ENCODE results near the gene CNR1.

DNA sequence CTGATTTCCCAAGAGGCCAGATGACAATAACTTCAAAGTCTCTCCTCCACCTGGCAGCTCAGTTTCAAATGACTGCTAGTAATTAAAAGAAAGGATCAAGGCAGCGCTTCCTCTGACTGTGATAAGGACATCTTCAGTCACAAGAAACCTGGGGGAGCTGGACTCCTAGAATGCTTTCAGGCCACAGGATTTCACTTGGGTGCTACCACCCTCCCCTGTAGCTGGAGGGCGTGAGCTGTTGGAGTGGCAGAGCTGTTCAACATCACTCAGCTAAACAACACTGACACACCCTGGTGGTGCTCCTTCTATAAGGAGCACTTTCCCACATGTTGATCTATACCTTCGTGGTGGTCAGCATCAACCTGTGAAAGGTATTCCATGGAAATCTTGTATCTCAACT, 2.2 kb upstream of the CNR1 start:
- TF ChIP-seq, protein P1, sequence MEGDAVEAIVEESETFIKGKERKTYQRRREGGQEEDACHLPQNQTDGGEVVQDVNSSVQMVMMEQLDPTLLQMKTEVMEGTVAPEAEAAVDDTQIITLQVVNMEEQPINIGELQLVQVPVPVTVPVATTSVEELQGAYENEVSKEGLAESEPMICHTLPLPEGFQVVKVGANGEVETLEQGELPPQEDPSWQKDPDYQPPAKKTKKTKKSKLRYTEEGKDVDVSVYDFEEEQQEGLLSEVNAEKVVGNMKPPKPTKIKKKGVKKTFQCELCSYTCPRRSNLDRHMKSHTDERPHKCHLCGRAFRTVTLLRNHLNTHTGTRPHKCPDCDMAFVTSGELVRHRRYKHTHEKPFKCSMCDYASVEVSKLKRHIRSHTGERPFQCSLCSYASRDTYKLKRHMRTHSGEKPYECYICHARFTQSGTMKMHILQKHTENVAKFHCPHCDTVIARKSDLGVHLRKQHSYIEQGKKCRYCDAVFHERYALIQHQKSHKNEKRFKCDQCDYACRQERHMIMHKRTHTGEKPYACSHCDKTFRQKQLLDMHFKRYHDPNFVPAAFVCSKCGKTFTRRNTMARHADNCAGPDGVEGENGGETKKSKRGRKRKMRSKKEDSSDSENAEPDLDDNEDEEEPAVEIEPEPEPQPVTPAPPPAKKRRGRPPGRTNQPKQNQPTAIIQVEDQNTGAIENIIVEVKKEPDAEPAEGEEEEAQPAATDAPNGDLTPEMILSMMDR (IDR thresholded peaks at IDR 0.05; ENCODE audit: low read length): peak; percentile 63
- TF ChIP-seq EZH2 (IDR thresholded peaks at IDR 0.05; ENCODE audit: borderline replicate concordance, low read length): no peak

Data from OCI-LY1 (cell line).